ENCODE measurements around the gene THRB.

DNA sequence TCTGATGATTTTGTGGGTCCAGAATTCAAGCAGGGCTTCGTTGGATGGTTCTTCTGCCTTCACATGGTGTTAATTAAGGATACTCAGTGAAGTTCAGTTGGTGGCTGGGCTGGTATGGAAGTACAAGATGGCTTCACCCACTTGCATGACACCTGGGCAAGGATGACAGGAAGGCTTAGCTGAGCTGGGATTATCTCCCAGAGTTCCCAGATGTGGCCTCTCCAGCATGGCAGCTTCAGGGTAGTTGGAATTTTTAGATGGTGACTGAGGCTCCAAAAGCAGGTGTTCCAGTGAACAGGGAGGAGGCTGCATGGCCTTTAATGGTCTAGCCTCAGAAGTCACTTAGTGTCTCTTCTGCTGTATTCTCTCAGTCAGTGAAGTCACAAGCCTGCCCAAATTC, 135.5 kb downstream of the THRB start:
- no peak for TF ChIP-seq FOXP2 (optimal IDR thresholded peaks at IDR 0.05; ENCODE audit: control extremely low read depth, extremely low read length, insufficient read depth)
- no peak for TF ChIP-seq EZH2 (IDR thresholded peaks at IDR 0.05)
